ENCODE measurements around the gene HMCES.

Gene HMCES

DNA sequence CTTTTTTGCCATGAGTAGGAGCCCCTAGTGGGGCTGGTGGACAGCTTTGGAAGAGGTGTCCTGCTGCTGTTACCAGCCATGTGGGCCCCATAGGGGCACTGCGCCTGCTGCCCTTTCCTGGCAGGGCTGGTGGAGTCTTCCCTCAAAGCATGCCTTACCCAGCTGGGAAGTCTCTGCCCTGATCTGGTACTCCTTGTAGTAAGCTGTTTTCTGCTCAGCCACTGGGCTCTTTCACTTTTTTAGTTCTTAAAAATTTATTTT is 26.2 kb downstream of the HMCES start:
- H3K36me3 ChIP-seq (replicated peaks in 1 of 2; ENCODE audit: control insufficient read depth in 2 of 2, insufficient read depth in 2 of 2, low read length in 2 of 2): peaks cover 15 to 69% of the 10 kb centered on the region in 2 donors
- H4K8ac ChIP-seq (ENCODE audit: low read depth, low read length): no peak overlapping the region
- no peaks in the 10 kb centered on the region for H3K9me3 ChIP-seq (replicated peaks in 1 of 2; ENCODE audit: control insufficient read depth in 2 of 2, insufficient read depth in 1 of 2, low read depth in 1 of 2, low read length in 2 of 2)
- peaks cover 3% of the 10 kb centered on the region for H3K79me1 ChIP-seq (ENCODE audit: low read depth, low read length)
- peak overlapping the region; percentile 88 for H3K18ac ChIP-seq (ENCODE audit: low read length)
- peaks cover 0 to 8% of the 10 kb centered on the region in 2 donors for H3K4me1 ChIP-seq (ENCODE audit: control insufficient read depth in 2 of 2, insufficient read depth in 1 of 2, low read depth in 1 of 2, low read length in 2 of 2)
- H3K4me3 ChIP-seq (ENCODE audit: low read length in 2 of 2): no peak overlapping the region
- no peak overlapping the region for H3K23ac ChIP-seq (ENCODE audit: low read depth, low read length, poor library complexity)
- H2BK5ac ChIP-seq (ENCODE audit: low read length): peak overlapping the region; percentile 14
- peak overlapping the region; percentile 69 for H3K27ac ChIP-seq (replicated peaks; ENCODE audit: low read length)
- no peak overlapping the region for H3K4me2 ChIP-seq (ENCODE audit: insufficient read depth, low read length, poor library complexity, severe bottlenecking)
- H3K4ac ChIP-seq (ENCODE audit: low read length): no peak overlapping the region
- H2BK120ac ChIP-seq (ENCODE audit: low read depth, low read length): no peak overlapping the region
- H2BK12ac ChIP-seq (ENCODE audit: low read length): no peak overlapping the region
- H2AFZ ChIP-seq (ENCODE audit: low read length): no peak overlapping the region
- H3K9ac ChIP-seq (ENCODE audit: low read depth, low read length, poor library complexity): no peak overlapping the region
- H3K14ac ChIP-seq (ENCODE audit: low read length): no peak overlapping the region
- no peaks in the 10 kb centered on the region for H3K27me3 ChIP-seq (ENCODE audit: control insufficient read depth in 3 of 3, insufficient read depth in 3 of 3, low read depth in 1 of 3, low read length in 3 of 3)
- H2AK5ac ChIP-seq (ENCODE audit: low read depth, low read length): peak overlapping the region; percentile 20
- DNase-seq (ENCODE audit: low spot score): no peak
- H2BK15ac ChIP-seq (ENCODE audit: low read length): peak overlapping the region; percentile 72
- no peak overlapping the region for H4K91ac ChIP-seq (ENCODE audit: low read depth, low read length, poor library complexity)
- WGBS, 2 donors (ENCODE audit: extremely low coverage in 2 of 2, insufficient read length in 2 of 2, insufficient replicate concordance in 1 of 2): no CpG with 5 or more reads among the region's 1 CpG

DNA sequence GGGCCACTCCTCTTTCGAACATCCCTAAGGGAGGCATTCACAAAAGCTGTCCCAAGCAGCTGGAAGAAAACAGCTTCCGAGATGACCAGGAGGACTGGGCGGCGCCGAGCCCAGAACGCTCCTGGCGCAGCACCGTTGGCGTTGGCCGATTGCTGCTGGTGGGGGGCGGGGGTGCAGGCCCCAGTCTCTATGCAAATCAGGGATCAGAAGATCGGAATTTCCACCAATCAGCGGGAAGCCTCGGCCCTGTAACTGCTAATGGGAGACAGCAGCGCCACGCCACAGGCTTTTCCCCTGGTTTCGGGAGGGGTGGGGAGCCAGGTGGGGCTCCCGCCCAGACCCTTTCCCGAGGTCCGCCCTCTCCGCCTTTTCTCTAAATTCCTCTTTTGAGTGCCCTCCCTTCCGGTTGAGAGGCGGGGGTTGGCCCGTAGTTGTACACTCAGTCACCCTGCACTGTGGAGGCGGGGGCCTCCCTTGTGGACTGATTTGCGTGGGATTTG is 27.0 kb downstream of the HMCES start:
- H3K23ac ChIP-seq (ENCODE audit: low read depth, low read length, poor library complexity): no peak overlapping the region
- H3K18ac ChIP-seq (ENCODE audit: low read length): no peak overlapping the region
- no peak overlapping the region for H2BK5ac ChIP-seq (ENCODE audit: low read length)
- peaks cover 13 to 62% of the 10 kb centered on the region in 2 donors for H3K36me3 ChIP-seq (replicated peaks in 1 of 2; ENCODE audit: control insufficient read depth in 2 of 2, insufficient read depth in 2 of 2, low read length in 2 of 2)
- WGBS, 2 donors (ENCODE audit: extremely low coverage in 2 of 2, insufficient read length in 2 of 2, insufficient replicate concordance in 1 of 2): no CpG with 5 or more reads among the region's 26 CpGs
- no peak overlapping the region for H3K4me3 ChIP-seq (ENCODE audit: low read length in 2 of 2)
- H2BK12ac ChIP-seq (ENCODE audit: low read length): no peak overlapping the region
- peak overlapping the region; percentile 80 for H3K27ac ChIP-seq (replicated peaks; ENCODE audit: low read length)
- H2BK15ac ChIP-seq (ENCODE audit: low read length): no peak overlapping the region
- H3K4ac ChIP-seq (ENCODE audit: low read length): no peak overlapping the region
- H3K27me3 ChIP-seq (ENCODE audit: control insufficient read depth in 3 of 3, insufficient read depth in 3 of 3, low read depth in 1 of 3, low read length in 3 of 3): no peaks in the 10 kb centered on the region
- peak; percentile 96 for DNase-seq (ENCODE audit: low spot score)
- H4K8ac ChIP-seq (ENCODE audit: low read depth, low read length): no peak overlapping the region
- no peak overlapping the region for H4K91ac ChIP-seq (ENCODE audit: low read depth, low read length, poor library complexity)
- H2BK120ac ChIP-seq (ENCODE audit: low read depth, low read length): no peak overlapping the region
- no peaks in the 10 kb centered on the region for H3K9me3 ChIP-seq (replicated peaks in 1 of 2; ENCODE audit: control insufficient read depth in 2 of 2, insufficient read depth in 1 of 2, low read depth in 1 of 2, low read length in 2 of 2)
- H3K79me1 ChIP-seq (ENCODE audit: low read depth, low read length): peaks cover 3% of the 10 kb centered on the region
- H2AK5ac ChIP-seq (ENCODE audit: low read depth, low read length): no peak overlapping the region
- no peak overlapping the region for H3K9ac ChIP-seq (ENCODE audit: low read depth, low read length, poor library complexity)
- peaks cover 0 to 8% of the 10 kb centered on the region in 2 donors for H3K4me1 ChIP-seq (ENCODE audit: control insufficient read depth in 2 of 2, insufficient read depth in 1 of 2, low read depth in 1 of 2, low read length in 2 of 2)
- peak overlapping the region; percentile 58 for H3K4me2 ChIP-seq (ENCODE audit: insufficient read depth, low read length, poor library complexity, severe bottlenecking)
- no peak overlapping the region for H3K14ac ChIP-seq (ENCODE audit: low read length)
- H2AFZ ChIP-seq (ENCODE audit: low read length): no peak overlapping the region

GRCh38 chr3:129308636-129309035 is 30.0 kb downstream of the HMCES start:
- Histone ChIP-seq H3K4me2 (ENCODE audit: insufficient read depth, low read length, poor library complexity, severe bottlenecking) (no peak overlapping the region), H3K27me3 (ENCODE audit: control insufficient read depth in 3 of 3, insufficient read depth in 3 of 3, low read depth in 1 of 3, low read length in 3 of 3) (no peaks in the 10 kb centered on the region), H3K23ac (ENCODE audit: low read depth, low read length, poor library complexity) (no peak overlapping the region), H2BK12ac (ENCODE audit: low read length) (no peak overlapping the region), H2BK15ac (ENCODE audit: low read length) (no peak overlapping the region), H3K9me3 (replicated peaks in 1 of 2; ENCODE audit: control insufficient read depth in 2 of 2, insufficient read depth in 1 of 2, low read depth in 1 of 2, low read length in 2 of 2) (no peaks in the 10 kb centered on the region), H2AFZ (ENCODE audit: low read length) (no peak overlapping the region), H2BK5ac (ENCODE audit: low read length) (no peak overlapping the region), H3K4me3 (ENCODE audit: low read length in 2 of 2) (no peak overlapping the region), H3K4ac (ENCODE audit: low read length) (no peak overlapping the region), H2AK5ac (ENCODE audit: low read depth, low read length) (no peak overlapping the region), H3K4me1 (ENCODE audit: control insufficient read depth in 2 of 2, insufficient read depth in 1 of 2, low read depth in 1 of 2, low read length in 2 of 2) (peaks cover 0 to 10% of the 10 kb centered on the region in 2 donors), H3K18ac (ENCODE audit: low read length) (no peak overlapping the region), H3K9ac (ENCODE audit: low read depth, low read length, poor library complexity) (no peak overlapping the region), H2BK120ac (ENCODE audit: low read depth, low read length) (no peak overlapping the region), H3K36me3 (replicated peaks in 1 of 2; ENCODE audit: control insufficient read depth in 2 of 2, insufficient read depth in 2 of 2, low read length in 2 of 2) (peaks cover 9 to 36% of the 10 kb centered on the region in 2 donors), H3K14ac (ENCODE audit: low read length) (no peak overlapping the region), H4K91ac (ENCODE audit: low read depth, low read length, poor library complexity) (no peak overlapping the region), H3K79me1 (ENCODE audit: low read depth, low read length) (peaks cover 3% of the 10 kb centered on the region), H4K8ac (ENCODE audit: low read depth, low read length) (no peak overlapping the region), H3K27ac (replicated peaks; ENCODE audit: low read length) (no peak overlapping the region)
- DNase-seq (ENCODE audit: low spot score): no peak
- no CpG with 5 or more reads among the region's 3 CpGs for WGBS, 2 donors (ENCODE audit: extremely low coverage in 2 of 2, insufficient read length in 2 of 2, insufficient replicate concordance in 1 of 2)

DNA sequence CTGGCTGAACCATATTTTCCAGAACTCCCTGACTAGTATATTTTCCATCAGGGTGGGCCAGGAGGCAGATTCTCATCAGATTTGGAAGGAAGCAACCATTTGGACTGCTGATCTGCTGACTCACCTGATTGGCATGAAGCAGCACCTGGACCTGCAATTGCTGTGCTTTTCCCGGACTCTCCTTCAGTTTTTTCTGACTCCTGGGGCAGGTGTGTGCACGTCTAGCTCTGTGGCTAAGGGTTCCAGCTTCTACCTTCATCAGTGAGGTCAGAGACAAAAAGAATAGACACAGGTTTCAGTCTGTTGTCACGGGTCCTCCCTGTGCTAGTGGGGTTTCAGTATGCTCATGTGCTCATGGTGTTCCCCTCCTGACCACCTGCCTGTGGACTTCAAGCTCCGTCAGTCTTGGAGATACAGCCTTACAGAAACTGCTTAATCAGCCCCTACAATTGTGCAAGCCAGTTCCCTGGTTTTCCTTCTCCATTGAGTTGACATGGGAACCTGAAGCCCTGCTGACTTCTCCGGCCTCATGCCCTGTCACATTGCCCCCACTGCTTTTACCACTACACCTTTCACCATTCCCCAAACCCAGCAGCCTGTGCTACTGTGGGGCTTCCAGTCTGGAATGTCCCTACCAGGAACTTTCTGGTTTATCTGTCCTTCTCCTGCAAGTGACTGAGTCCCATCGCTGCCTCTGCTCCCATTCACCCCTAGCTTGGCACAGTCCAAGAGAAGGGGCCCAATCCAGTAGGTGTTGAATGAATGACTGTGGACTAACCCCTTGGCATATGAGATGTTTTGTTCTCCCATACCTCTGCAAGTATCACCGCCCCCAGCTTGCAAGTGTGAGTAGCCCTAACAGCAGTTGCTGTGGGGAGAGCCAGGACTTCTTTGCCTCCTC is 31.7 kb downstream of the HMCES start:
- peak overlapping the region; percentile 62 for H2AK5ac ChIP-seq (ENCODE audit: low read depth, low read length)
- no peak overlapping the region for H3K4me3 ChIP-seq (ENCODE audit: low read length in 2 of 2)
- no peak overlapping the region for H2BK120ac ChIP-seq (ENCODE audit: low read depth, low read length)
- H3K14ac ChIP-seq (ENCODE audit: low read length): no peak overlapping the region
- H3K23ac ChIP-seq (ENCODE audit: low read depth, low read length, poor library complexity): no peak overlapping the region
- WGBS, 2 donors (ENCODE audit: extremely low coverage in 2 of 2, insufficient read length in 2 of 2, insufficient replicate concordance in 1 of 2): no CpG with 5 or more reads among the region's 7 CpGs
- no peak overlapping the region for H3K4me2 ChIP-seq (ENCODE audit: insufficient read depth, low read length, poor library complexity, severe bottlenecking)
- no peak overlapping the region for H4K8ac ChIP-seq (ENCODE audit: low read depth, low read length)
- no peak overlapping the region for H2BK12ac ChIP-seq (ENCODE audit: low read length)
- H3K4ac ChIP-seq (ENCODE audit: low read length): no peak overlapping the region
- no peak overlapping the region for H3K9ac ChIP-seq (ENCODE audit: low read depth, low read length, poor library complexity)
- H3K36me3 ChIP-seq (replicated peaks in 1 of 2; ENCODE audit: control insufficient read depth in 2 of 2, insufficient read depth in 2 of 2, low read length in 2 of 2): peaks cover 7 to 19% of the 10 kb centered on the region in 2 donors
- no peak overlapping the region for H4K91ac ChIP-seq (ENCODE audit: low read depth, low read length, poor library complexity)
- H3K27me3 ChIP-seq (ENCODE audit: control insufficient read depth in 3 of 3, insufficient read depth in 3 of 3, low read depth in 1 of 3, low read length in 3 of 3): no peaks in the 10 kb centered on the region
- peaks cover 0 to 9% of the 10 kb centered on the region in 2 donors for H3K4me1 ChIP-seq (ENCODE audit: control insufficient read depth in 2 of 2, insufficient read depth in 1 of 2, low read depth in 1 of 2, low read length in 2 of 2)
- no peak overlapping the region for H3K27ac ChIP-seq (replicated peaks; ENCODE audit: low read length)
- H3K9me3 ChIP-seq (replicated peaks in 1 of 2; ENCODE audit: control insufficient read depth in 2 of 2, insufficient read depth in 1 of 2, low read depth in 1 of 2, low read length in 2 of 2): no peaks in the 10 kb centered on the region
- H2AFZ ChIP-seq (ENCODE audit: low read length): no peak overlapping the region
- DNase-seq (ENCODE audit: low spot score): no peak
- H3K79me1 ChIP-seq (ENCODE audit: low read depth, low read length): peaks cover 5% of the 10 kb centered on the region
- H2BK15ac ChIP-seq (ENCODE audit: low read length): peak overlapping the region; percentile 23
- no peak overlapping the region for H2BK5ac ChIP-seq (ENCODE audit: low read length)
- no peak overlapping the region for H3K18ac ChIP-seq (ENCODE audit: low read length)
